Measurements from ENCODE around the gene CDIP1.

DNA sequence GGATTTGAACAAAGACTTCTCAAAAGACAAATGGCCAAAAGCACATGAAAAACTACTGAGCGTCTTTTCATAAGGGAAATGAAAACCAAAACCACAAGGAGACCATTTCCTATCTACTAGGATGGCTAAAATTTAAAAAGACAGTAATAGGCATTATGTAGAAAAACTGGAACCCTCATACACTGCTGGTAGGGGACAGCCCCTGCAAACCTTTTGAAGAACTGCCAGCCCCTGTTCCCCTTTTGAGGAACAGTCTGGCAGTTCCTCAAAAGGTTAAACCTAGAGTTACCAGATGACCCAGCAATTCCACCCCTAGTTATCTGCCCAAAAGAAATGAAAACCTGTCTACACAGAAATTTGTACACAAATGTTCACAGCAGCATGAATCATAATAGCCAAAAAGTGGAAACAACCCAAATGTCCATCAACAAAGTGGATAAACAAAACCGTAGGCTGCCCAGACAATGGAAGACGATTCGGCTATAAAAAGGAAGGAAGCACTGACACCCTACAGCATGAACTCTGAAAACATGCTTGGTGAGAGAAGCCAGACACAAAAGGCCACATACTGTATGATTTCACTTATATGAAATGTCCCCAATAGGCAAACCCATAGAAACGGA is 22.9 kb downstream of the CDIP1 start:
- TF ChIP-seq GATA2 (IDR thresholded peaks at IDR 0.05; ENCODE audit: low read depth, low read length) = no peak
- TF ChIP-seq GATA3 (IDR thresholded peaks at IDR 0.05; ENCODE audit: low read depth, low read length) = no peak

All from SH-SY5Y (cell line).